HepG2 (cell line): ENCODE measurements around the gene NPHS1. TPM values are rescaled to one million over a fixed set of nuclear protein-coding genes. Genes with fewer than 3 reads are reported as not detected.

Experiments
- AGO2 ChIP-seq: fragments of 200-400 bp; formaldehyde crosslinking; optimal IDR thresholded peaks from 2 replicates; pipeline ENCODE3; 2017; ENCODE audit warnings: mild to moderate bottlenecking, low read depth, low read length, moderate library complexity
- FOXA3 ChIP-seq: IDR thresholded peaks from 2 replicates; pipeline ENCODE4 v1.6.1; 2016; ENCODE audit warnings: missing genetic modification reagents, missing compliant biosample characterization
- NFRKB ChIP-seq: fragments of 450-650 bp; IDR thresholded peaks from 2 replicates; pipeline ENCODE4 v1.6.1; 2017
- TAF15 ChIP-seq: fragments of 200-400 bp; formaldehyde crosslinking; IDR thresholded peaks from one replicate; pipeline ENCODE4 v1.6.1; 2018; ENCODE audit warnings: mild to moderate bottlenecking, low read depth, low read length; ENCODE audit not compliant: poor library complexity, severe bottlenecking
- TCF7 ChIP-seq: sonication (generic); IDR thresholded peaks from 2 replicates; pipeline ENCODE4 v1.6.1; 2016; ENCODE audit warnings: antibody characterized with exemption, low read depth
- ZNF382 ChIP-seq: sonication (generic); formaldehyde crosslinking; IDR thresholded peaks from 2 replicates; pipeline ENCODE4 v1.5.0; 2020; ENCODE audit warnings: missing genetic modification reagents, mild to moderate bottlenecking, borderline replicate concordance
- ZNF569 ChIP-seq: sonication (generic); formaldehyde crosslinking; IDR thresholded peaks from 2 replicates; pipeline ENCODE4 v1.5.0; 2020; ENCODE audit warnings: mild to moderate bottlenecking, missing genetic modification reagents, moderate library complexity, borderline replicate concordance
- polyA plus RNA-seq, 8 experiments: library from polyadenylated mRNA; depleted of rRNA in 3 of 8; stranded (reverse) in 7 of 8; unstranded in 1 of 8; fragments of >200 nt; fragmentation: Illumina TruSeq in 4 of 8; extraction: Trizol in 4 of 8; gene quantifications; 2 replicates each; pipeline versions ENCODE4 v1.2.1 to v1.2.3, GENCODE V29; 2011 to 2016; ENCODE audit warnings: low read depth in 4 of 8, missing spikeins in 1 of 8, mixed read lengths in 1 of 8; ENCODE audit not compliant: insufficient read depth in 1 of 8
- total RNA-seq, 5 experiments: library from RNA; depleted of rRNA; stranded (reverse); fragments of >200 nt; fragmentation: Illumina TruSeq; extraction: Trizol; gene quantifications; 2 replicates each; pipeline ENCODE4 v1.2.3, GENCODE V29; 2016; ENCODE audit warnings: low read depth in 1 of 5
- TF ChIP-seq, protein P1 (sequence below): IDR thresholded peaks from 2 replicates; pipeline ENCODE4 v1.6.1; 2012; ENCODE audit warnings: low read depth, low read length, improper control_type of control experiment
- TF ChIP-seq, protein P2 (sequence below): sonication (generic); formaldehyde crosslinking; IDR thresholded peaks from one replicate; pipeline ENCODE4 v1.5.1; 2020; ENCODE audit warnings: mild to moderate bottlenecking, missing genetic modification reagents; ENCODE audit errors: not compliant biosample characterization
- TF ChIP-seq, protein P3 (sequence below): IDR thresholded peaks from 2 replicates; pipeline ENCODE4 v1.6.1; 2016; ENCODE audit warnings: mild to moderate bottlenecking

The NPHS1 gene
- total and polyA plus RNA-seq, 2 of the 13 experiments (the other 11 are each of a cell fraction or from before 2014, with no cell fraction given): not detected

DNA sequence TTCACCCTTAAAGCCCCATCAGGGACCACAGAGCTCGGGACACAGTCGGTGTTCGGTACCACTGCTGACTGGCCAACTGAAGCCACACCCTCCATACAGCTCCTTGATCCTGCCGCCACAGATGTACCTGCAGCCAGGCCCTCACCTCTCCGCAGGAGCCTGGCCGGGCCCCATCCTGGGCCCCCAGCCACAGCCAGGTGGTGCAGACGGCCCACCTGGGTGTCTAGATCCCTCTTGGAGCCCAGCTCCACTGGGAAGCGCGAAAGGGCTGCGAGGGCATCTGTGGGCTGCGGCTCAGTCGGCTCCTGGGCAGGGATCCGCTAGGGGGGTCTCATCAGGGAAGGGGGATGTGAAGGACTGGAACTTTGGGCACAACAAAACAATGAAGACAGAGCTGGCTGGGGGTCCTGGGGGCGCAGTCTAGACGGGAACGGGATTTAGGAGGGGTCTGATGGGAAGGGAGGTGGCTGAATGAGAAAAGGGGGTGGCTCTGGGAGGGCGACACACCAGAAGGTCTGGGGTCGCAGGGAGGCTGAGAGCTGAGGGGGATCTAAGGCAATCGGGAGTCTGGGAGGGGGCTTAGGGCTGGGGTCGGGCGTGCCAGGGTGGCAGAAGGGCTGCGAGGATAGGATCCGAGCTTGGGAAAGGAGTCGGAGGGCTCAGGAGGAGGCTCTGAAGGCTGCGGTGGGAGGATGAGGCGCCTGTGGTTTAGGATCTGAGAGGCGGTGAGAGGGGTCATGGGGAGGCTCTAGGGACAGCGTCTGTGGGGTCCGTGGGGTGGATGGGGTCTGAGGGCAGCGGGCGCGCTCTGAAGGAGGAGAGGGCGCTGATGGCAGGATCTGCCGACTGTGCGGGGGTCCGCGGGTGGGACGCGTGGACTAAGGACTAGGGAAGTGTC, 55.4 kb downstream of the NPHS1 start (continued):
- TF ChIP-seq, protein P1, sequence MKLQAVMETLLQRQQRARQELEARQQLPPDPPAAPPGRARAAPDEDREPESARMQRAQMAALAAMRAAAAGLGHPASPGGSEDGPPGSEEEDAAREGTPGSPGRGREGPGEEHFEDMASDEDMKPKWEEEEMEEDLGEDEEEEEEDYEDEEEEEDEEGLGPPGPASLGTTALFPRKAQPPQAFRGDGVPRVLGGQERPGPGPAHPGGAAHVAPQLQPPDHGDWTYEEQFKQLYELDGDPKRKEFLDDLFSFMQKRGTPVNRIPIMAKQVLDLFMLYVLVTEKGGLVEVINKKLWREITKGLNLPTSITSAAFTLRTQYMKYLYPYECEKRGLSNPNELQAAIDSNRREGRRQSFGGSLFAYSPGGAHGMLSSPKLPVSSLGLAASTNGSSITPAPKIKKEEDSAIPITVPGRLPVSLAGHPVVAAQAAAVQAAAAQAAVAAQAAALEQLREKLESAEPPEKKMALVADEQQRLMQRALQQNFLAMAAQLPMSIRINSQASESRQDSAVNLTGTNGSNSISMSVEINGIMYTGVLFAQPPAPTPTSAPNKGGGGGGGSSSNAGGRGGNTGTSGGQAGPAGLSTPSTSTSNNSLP: no peak
- TF ChIP-seq TCF7 (0 out of 2 replicates have a peak, but pooled peaks have one; percentile 35), TAF15 (peak; percentile 32), ZNF382 (CRISPR knock-in tag) (no peak), ZNF569 (CRISPR knock-in tag) (no peak), FOXA3 (CRISPR knock-in tag) (no peak), AGO2 (peak; percentile 86), NFRKB (no peak)
- TF ChIP-seq, protein P2, sequence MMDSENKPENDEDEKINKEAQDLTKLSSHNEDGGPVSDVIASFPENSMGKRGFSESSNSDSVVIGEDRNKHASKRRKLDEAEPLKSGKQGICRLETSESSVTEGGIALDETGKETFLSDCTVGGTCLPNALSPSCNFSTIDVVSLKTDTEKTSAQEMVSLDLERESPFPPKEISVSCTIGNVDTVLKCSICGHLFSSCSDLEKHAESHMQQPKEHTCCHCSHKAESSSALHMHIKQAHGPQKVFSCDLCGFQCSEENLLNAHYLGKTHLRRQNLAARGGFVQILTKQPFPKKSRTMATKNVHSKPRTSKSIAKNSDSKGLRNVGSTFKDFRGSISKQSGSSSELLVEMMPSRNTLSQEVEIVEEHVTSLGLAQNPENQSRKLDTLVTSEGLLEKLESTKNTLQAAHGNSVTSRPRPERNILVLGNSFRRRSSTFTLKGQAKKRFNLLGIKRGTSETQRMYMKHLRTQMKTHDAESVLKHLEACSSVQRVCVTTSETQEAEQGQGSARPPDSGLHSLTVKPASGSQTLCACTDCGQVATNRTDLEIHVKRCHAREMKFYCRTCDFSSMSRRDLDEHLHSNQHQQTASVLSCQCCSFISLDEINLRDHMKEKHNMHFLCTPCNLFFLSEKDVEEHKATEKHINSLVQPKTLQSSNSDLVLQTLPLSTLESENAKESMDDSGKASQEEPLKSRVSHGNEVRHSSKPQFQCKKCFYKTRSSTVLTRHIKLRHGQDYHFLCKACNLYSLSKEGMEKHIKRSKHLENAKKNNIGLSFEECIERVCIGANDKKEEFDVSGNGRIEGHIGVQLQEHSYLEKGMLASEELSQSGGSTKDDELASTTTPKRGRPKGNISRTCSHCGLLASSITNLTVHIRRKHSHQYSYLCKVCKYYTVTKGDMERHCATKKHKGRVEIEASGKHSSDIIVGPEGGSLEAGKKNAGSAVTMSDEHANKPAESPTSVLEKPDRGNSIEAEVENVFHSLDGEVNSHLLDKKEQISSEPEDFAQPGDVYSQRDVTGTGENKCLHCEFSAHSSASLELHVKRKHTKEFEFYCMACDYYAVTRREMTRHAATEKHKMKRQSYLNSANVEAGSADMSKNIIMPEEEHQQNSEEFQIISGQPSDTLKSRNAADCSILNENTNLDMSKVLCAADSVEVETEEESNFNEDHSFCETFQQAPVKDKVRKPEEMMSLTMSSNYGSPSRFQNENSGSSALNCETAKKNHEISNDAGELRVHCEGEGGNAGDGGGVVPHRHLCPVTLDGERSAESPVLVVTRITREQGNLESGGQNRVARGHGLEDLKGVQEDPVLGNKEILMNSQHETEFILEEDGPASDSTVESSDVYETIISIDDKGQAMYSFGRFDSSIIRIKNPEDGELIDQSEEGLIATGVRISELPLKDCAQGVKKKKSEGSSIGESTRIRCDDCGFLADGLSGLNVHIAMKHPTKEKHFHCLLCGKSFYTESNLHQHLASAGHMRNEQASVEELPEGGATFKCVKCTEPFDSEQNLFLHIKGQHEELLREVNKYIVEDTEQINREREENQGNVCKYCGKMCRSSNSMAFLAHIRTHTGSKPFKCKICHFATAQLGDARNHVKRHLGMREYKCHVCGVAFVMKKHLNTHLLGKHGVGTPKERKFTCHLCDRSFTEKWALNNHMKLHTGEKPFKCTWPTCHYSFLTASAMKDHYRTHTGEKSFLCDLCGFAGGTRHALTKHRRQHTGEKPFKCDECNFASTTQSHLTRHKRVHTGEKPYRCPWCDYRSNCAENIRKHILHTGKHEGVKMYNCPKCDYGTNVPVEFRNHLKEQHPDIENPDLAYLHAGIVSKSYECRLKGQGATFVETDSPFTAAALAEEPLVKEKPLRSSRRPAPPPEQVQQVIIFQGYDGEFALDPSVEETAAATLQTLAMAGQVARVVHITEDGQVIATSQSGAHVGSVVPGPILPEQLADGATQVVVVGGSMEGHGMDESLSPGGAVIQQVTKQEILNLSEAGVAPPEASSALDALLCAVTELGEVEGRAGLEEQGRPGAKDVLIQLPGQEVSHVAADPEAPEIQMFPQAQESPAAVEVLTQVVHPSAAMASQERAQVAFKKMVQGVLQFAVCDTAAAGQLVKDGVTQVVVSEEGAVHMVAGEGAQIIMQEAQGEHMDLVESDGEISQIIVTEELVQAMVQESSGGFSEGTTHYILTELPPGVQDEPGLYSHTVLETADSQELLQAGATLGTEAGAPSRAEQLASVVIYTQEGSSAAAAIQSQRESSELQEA (CRISPR knock-in tag): no peak
- TF ChIP-seq, protein P3, sequence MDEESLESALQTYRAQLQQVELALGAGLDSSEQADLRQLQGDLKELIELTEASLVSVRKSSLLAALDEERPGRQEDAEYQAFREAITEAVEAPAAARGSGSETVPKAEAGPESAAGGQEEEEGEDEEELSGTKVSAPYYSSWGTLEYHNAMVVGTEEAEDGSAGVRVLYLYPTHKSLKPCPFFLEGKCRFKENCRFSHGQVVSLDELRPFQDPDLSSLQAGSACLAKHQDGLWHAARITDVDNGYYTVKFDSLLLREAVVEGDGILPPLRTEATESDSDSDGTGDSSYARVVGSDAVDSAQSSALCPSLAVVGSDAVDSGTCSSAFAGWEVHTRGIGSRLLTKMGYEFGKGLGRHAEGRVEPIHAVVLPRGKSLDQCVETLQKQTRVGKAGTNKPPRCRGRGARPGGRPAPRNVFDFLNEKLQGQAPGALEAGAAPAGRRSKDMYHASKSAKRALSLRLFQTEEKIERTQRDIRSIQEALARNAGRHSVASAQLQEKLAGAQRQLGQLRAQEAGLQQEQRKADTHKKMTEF (CRISPR knock-in tag): no peak
